ENCODE measurements around the gene STAMBPL1.
"Not testable (repeated sequence)": the region's sequence is repeated elsewhere in the genome, so short reads cannot be mapped to it uniquely, and the experiment has no call there.

The STAMBPL1 gene

GRCh38 chr10:88858491-88858890, 21.6 kb upstream of the STAMBPL1 start:
- DNase-seq: no peak

DNA sequence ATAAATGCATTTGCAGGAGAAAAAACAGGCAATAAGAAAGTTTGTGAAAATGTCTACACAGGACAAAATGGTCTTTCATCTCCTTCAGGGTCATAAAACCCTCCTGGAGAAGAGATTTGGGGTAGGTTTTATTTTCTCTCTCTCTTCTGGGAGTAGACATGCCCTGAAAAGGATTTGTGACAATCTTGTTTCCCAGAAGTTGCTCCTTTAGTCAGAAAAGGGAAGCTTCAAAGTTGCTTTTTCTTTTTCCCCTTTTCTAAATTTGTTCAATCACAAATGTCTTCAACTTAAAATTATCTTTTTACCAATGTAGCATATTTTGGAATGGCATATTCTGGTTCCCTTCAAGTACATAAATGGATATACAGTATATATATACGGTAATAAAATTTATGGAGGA, 19.0 kb upstream of the STAMBPL1 start:
- DNase-seq: no peak

- no peak for DNase-seq
Measured at GRCh38 chr10:88865281-88865876, 14.7 kb upstream of the STAMBPL1 start.

DNA sequence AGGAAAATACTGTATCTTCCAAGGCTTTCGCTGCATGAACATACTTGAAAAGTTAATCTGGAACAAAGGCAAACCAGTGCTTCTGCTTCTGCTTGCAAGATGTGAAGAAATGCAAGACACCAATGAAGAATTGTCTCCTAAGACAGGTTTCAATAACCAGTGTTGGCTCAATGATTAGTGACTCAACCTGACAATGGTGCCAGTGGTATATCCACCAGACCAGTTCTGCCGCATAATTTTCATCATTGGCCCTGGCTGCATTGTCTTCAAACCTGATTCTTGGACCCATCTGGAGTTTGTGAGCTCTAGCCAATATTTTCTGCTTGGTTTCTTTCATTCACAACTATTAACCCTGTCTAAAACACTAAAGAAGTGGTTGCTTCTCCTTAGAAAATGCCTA, 13.6 kb upstream of the STAMBPL1 start:
- DNase-seq: no peak

- DNase-seq: no peak
Measured at GRCh38 chr10:88870089-88870488, 10.0 kb upstream of the STAMBPL1 start.

GRCh38 chr10:88873757-88874156, 6.3 kb upstream of the STAMBPL1 start:
- DNase-seq: no peak

DNA sequence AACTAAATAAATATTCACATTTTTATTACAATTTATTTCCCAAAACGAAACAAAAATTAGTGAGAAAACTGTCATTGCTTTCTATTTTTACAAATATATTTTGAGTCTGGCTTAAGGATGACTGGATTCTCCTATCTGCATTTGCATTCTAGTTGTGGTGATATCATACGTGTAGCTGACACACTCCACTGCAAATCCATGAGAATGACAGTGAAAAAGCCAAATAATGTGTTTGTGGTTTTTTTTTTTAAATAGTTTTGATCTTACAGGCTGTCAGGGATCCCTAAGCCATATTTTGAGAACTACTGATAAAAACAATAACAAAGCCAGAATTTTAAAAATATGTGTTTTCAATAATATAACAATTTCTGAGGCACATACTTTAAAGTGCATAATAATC, 5.8 kb upstream of the STAMBPL1 start:
- no peak for DNase-seq

DNA sequence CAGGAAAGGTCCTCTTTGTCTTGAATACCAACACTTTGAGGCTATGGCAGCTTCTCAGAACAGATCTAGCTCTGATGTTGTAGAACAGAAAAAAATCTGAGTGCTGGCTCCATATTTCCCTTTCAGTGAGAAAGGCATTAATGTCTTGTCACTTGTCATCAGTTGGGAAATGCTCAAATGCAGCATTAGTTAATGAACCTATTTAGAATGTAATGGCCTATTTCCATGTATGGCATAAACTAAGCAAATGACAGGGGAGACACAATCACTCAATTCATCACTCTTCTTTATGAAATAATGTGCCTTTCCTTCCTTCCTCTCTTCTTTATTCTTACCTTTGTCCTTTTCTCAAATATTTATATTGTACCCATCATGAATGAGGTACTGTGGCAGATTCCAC, 5.0 kb upstream of the STAMBPL1 start:
- DNase-seq: no peak

GRCh38 chr10:88877298-88877697, 2.7 kb upstream of the STAMBPL1 start:
- no peak for DNase-seq

GRCh38 chr10:88880282-88881076, 434 bp downstream of the STAMBPL1 start:
- DNase-seq: peak; percentile 1

DNA sequence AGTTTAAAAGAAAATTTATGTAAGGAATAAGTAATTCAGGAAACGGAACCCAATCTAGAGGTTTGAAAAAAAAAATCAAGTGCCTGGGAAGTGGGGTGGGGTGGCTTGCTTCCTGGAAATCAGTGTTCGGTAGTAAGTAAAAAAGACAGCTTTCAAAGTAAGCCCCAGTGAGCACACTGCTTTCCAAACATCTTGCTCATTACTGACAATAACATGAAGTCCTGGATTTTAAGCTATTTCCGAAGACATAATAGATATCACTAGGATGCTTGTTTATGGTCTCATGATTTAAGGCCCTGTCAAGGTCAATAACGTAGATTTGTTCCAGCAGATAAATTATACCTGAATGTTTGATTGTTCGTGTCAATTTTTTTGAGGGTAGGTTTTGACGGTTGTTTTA, 1.3 kb downstream of the STAMBPL1 start:
- no peak for DNase-seq

DNA sequence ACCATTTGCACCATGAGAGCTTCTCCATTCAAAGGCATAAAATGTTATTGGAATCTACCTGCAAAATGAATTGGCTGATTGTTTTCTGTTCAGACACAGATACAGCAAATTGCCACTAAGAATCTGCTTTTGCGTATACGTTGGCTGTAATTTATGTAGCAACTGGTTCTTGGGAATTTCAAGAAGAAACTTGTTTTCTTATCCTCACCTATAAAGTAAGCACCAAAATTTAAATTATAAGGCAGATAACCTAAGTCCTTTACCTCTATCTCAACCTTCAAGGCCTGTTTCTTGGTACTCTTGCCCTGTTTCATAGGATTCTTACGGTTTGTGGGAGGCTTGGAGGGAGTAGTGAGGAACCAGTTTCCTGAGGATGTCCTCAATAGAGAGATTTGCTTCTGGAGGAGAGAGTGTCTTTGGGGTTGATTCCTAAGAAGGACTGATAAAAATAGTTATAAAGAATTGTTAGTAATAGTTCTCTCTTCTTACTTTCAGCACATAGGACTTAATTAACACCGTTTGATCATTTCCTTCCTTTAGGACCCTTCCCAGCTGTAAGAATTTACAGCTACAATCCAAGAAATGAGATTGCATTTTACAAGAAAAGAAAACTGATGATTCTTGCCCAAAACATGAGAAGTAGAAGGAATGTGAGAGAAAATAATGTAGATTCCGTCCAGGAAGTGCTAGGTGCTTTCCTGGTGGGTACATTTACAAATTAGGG, 2.0 kb downstream of the STAMBPL1 start:
- no peak for DNase-seq

DNA sequence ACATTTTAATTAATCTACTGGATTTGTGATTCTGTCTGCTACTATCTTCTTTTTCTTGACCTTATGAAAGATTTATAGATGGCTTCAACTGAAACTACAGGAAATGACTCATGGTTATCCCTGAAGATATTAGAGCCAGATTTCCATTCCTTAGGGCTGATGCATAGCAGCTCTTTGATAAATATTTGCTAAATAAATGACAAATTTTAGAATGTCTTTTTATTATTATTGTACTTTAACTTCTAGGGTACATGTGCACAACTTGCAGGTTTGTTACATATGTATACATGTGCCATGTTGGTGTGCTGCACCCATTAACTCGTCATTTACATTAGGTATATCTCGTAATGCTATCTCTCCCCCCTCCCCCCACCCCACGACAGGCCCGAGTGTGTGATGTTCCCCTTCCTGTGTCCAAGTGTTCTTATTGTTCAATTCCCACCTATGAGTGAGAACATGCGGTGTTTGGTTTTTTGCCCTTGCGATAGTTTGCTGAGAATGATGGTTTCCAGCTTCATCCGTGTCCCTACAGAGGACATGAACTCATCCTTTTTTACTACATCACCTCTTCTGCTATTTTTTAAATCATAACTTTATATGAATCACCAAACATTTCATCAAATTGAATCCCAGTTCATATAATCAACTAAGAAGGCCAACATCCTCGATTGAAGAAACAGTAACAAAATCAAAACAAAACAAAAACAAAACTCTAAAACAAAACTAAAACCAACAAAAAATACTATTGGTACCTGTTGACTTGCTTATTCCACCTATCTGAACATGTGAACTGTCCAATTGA, 2.8 kb downstream of the STAMBPL1 start:
- DNase-seq: not testable (repeated sequence)

- DNase-seq: no peak
Measured at GRCh38 chr10:88883448-88883809, 3.4 kb downstream of the STAMBPL1 start.

DNA sequence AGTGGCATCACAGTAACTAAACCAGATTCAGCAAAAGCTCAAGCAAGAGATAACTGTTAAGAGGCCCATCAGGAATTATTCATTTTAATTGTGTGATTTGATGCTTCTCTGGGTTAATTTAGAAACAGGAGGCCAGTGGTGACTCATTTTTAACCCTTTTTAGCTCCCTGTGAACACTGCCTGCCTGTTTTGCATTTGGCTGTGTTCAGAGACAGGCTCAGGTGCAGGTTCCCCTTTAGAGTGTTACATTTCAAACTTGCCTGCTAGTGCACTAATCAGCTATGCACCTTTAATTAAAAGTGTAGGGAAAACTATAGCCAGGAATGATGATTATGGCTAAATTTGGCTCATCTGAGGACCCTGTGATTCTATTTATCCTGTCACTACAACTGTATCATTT, 6.5 kb downstream of the STAMBPL1 start:
- DNase-seq: no peak

- no peak for DNase-seq
Measured at GRCh38 chr10:88888810-88889445, 8.9 kb downstream of the STAMBPL1 start.

GRCh38 chr10:88889559-88890337, 9.7 kb downstream of the STAMBPL1 start:
- no peak for DNase-seq

- no peak for DNase-seq
Measured at GRCh38 chr10:88890681-88891381, 10.8 kb downstream of the STAMBPL1 start.

GRCh38 chr10:88892222-88892967, 12.3 kb downstream of the STAMBPL1 start:
- no peak for DNase-seq

DNA sequence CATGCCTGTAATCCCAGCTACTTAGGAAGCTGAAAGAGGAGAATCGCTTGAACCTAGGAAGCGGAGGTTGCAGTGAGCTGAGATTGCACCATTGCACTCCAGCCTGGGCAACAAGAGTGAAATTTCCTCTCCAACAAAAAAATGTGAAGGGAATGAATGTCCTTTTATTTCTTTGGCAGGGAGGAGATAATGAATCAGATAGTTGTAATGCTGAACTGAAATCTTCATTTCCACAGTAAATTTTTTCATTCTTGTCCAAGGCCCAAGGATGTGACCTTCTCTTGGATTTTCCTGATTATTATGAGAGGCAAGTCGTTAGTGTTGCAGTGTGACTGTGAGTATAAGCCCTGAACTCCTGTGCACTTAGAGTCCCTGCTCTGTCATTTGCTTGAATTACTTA, 13.6 kb downstream of the STAMBPL1 start:
- no peak for DNase-seq

- no peak for DNase-seq
Measured at GRCh38 chr10:88895250-88895649, 15.2 kb downstream of the STAMBPL1 start.
